HEK293T (cell line): Measurements from ENCODE around the gene PPP6R1.

Experiments used
- ARNT ChIP-seq: fragments of 450-650 bp; IDR thresholded peaks from 2 replicates; pipeline ENCODE4 v1.6.1; 2017; ENCODE audit warnings: mild to moderate bottlenecking
- BHLHE40 ChIP-seq: fragments of 450-650 bp; IDR thresholded peaks from 2 replicates; pipeline ENCODE4 v1.6.1; 2016; ENCODE audit warnings: mild to moderate bottlenecking, moderate library complexity, borderline replicate concordance
- ELF4 ChIP-seq: fragments of 450-650 bp; IDR thresholded peaks from 2 replicates; pipeline ENCODE4 v1.6.1; 2017; ENCODE audit warnings: antibody characterized with exemption
- FOXK2 ChIP-seq: fragments of 450-650 bp; IDR thresholded peaks from 2 replicates; pipeline ENCODE4 v1.6.1; 2016; ENCODE audit warnings: mild to moderate bottlenecking
- FOXM1 ChIP-seq: fragments of 450-650 bp; IDR thresholded peaks from 2 replicates; pipeline ENCODE4 v1.6.1; 2017; ENCODE audit warnings: mild to moderate bottlenecking, borderline replicate concordance
- HDGF ChIP-seq: fragments of 450-650 bp; IDR thresholded peaks from 2 replicates; pipeline ENCODE4 v1.6.1; 2017; ENCODE audit warnings: antibody characterized with exemption, borderline replicate concordance
- NFRKB ChIP-seq: fragments of 450-650 bp; IDR thresholded peaks from 2 replicates; pipeline ENCODE4 v1.6.1; 2016; ENCODE audit warnings: mild to moderate bottlenecking, moderate library complexity
- PKNOX1 ChIP-seq: fragments of 450-650 bp; IDR thresholded peaks from 2 replicates; pipeline ENCODE4 v1.6.1; 2016
- SP1 ChIP-seq: fragments of 450-650 bp; IDR thresholded peaks from 2 replicates; pipeline ENCODE4 v1.6.1; 2017
- TARDBP ChIP-seq: fragments of 450-650 bp; IDR thresholded peaks from 2 replicates; pipeline ENCODE4 v1.6.1; 2016
- ZNF384 ChIP-seq: fragments of 450-650 bp; IDR thresholded peaks from 2 replicates; pipeline ENCODE4 v1.6.1; 2016

GRCh38 chr19:55257461-55258420 is 1.1 kb downstream of the PPP6R1 start:
- TF ChIP-seq FOXM1: no peak
- TF ChIP-seq PKNOX1: no peak
- no peak for TF ChIP-seq ELF4
- TF ChIP-seq TARDBP: no peak
- no peak for TF ChIP-seq FOXK2
- no peak for TF ChIP-seq ARNT
- TF ChIP-seq SP1: no peak
- no peak for TF ChIP-seq NFRKB
- no peak for TF ChIP-seq HDGF
- no peak for TF ChIP-seq ZNF384
- TF ChIP-seq BHLHE40: no peak
